OCI-LY1 (cell line): ENCODE measurements around the gene PRAMEF1.

Experiments
- CTCF ChIP-seq: fragments of 200-600 bp; sonication (generic), shearing (Covaris generic); IDR thresholded peaks from 2 replicates; pipeline ENCODE4 v1.5.1; 2017; ENCODE audit warnings: mild to moderate bottlenecking, antibody characterized with exemption, low read length, moderate library complexity, mixed read lengths
- EZH2 ChIP-seq: fragments of 200-600 bp; sonication (generic), shearing (Covaris generic); IDR thresholded peaks from 2 replicates; pipeline ENCODE4 v1.8.0; 2017; ENCODE audit warnings: borderline replicate concordance, mixed run types, mild to moderate bottlenecking, antibody characterized with exemption, low read length, moderate library complexity, mixed read lengths

- TF ChIP-seq CTCF = no peak
- no peak for TF ChIP-seq EZH2
These were observed 27.7 kb upstream of the PRAMEF1 start for GRCh38 chr1:12763479-12763878.
